Stimulated activated CD4-positive, alpha-beta T cell treated with anti-CD3 and anti-CD28 coated beads, Interleukin-4, amount 100 ng/mL, for 24 hours (primary cell): ENCODE results near the gene MMP19.

ENCODE experiments used
- DNase-seq: peaks from one replicate; pipeline ENCODE4 v3.0.0-alpha.2; 2020

The MMP19 gene

DNA sequence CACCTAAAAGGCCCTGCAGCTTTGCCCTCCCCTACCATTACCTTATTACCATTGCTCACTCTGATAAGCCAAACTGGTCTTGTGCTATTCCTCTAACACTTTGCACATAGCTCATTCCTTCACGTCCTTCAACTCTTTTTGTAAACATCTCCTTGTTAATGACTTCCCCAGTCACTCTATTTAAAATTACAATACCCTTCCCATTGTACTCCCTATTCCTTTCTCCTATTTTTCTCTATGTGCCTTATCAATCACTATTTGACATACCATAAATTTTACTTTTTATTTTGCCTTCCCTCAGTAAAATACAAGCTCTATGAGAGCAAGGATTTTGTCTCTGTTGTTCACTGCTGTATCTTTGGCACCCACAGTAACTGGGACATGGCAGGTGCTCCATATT lies 30.6 kb downstream of the MMP19 start:
- no peak for DNase-seq

GRCh38 chr12:55809274-55809673 lies 33.5 kb downstream of the MMP19 start:
- DNase-seq: no peak

DNA sequence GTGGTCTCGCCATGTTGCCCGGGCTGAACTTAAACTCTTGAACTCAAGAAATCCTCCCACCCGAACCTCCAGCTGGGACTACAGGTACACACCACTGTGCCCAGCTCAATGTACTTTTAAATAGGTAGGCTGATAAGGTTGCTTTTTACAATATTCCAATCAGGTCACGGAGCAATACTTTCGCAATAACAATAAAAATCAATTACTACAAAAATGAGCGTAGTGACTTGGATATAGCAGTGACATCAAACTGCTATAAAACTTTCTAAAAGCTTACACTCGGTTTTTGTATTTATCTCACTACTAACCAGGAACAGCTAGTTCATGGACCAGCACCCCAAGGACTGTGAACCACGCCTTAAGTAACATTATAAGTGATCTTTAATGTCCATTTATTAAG lies 35.8 kb downstream of the MMP19 start:
- no peak for DNase-seq

DNA sequence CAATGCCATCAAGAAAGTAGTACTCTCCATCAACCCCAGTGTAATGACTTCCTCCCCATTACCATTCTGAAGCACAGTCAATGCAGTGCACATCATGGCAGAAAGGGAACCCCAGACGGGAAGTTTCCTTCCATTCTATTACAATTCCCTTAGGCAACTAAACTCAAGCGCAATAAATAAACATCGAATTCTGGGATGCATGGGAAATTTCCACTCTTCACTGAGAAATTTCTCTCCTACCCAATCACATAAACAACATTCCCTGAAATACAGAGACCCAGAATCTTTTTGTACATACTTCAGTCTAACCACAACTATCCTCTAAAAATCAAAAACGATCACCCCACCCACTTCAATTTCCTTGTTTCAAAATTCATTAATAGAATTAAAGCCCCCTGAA lies 45.2 kb downstream of the MMP19 start:
- no peak for DNase-seq

DNA sequence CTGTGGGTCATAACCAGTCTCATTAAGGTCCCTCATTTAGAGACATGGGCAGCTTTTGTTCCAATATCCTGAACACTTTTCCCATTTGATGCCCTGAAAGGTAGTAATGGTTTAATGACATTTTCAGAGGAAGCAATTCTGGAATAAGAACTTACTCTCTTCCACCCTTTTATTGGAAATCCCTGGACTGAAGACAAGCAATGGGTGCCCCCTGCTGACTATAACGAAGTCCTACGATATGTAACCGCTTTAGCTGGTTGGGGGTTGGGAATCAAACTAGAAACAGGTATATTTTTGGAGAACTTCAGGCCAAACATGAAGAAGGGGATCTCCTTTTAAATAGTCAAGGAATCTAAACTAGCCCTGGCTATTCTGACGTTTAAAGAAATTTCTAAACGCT lies 45.7 kb downstream of the MMP19 start:
- DNase-seq: peak; percentile 11

- no peak for DNase-seq
Observed at GRCh38 chr12:55795950-55796349, 46.8 kb downstream of the MMP19 start.

DNA sequence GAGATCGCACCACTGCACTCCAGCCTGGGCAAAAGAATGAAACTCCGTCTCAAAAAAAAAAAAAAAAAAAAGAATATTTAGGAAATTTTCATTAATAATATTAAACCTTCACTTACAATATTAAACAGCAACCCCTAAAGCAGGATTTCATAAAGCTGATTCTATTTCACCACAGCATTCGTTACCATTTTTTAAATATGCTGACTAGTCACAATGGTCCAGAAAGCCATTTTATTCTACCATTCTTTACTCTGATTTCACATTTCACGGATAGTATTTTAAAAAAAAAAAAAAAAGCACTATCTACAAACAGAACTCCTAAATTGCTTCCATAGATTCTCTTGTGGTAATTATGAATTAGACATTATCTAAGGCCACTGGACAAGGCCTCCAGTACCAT lies 52.8 kb downstream of the MMP19 start:
- DNase-seq: no peak

DNA sequence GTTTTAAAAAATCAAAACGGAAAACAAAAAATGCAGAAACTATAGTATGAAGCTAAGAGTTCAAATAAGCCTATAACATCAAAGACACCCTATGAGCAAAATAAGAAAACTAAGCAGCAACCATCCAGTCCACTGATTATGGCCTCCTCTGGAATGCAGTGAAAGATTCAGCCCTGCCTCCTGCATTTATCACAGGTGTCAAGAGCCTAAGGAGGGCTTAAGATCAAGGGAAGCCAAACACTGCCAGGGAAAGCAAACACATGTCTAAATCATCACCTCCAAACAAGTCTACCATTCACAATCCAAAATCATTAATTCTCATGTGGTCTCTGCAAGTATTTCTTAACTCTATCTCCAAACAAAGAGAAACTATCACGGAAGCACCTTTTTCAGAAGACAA lies 53.6 kb downstream of the MMP19 start:
- no peak for DNase-seq

DNA sequence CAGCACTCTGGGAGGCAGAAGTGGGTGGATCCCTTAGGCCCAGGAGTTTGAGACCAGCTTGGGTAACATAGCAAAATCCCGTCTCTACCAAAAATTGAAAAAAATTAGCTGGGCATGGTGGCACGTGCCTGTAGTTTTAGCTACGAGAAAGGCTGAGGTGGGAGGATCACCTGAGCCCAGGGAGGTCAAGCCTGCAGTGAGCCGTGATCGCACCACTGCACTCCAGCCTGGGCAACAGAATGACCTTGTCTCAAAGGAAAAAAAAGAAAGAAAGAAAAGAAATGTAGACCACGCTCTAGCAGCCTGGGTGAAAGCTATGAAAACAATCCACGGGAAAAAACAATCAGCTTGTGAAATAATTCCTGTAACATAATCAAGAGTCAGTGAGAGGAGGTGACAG lies 54.2 kb downstream of the MMP19 start:
- no peak for DNase-seq
